Measurements from ENCODE around the gene SREK1.
A peak's percentile ranks its signal among the peaks of the same experiment; 100 is the strongest.

The SREK1 gene

DNA sequence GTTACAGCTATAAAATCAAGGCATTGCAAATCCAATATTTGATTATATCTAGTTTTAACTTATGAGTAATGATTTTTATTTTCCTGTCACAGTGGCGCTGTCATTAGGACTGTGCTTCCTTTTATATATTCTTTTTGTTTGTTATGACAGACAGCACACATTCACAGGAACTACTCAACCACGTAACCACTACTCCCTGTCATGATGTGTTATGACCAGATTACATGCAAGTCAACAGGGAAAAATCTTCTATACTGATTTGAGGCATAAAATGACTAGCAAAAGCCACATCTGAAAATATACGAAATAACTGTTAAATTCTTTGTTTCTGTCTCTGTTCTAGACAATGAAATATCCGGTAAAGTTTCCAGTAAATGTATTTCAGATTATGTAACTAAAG lies 25.4 kb downstream of the SREK1 start:
- peaks cover 77% of the 10 kb centered on the region for H3K36me3 ChIP-seq
- no peak for DNase-seq
- no peak overlapping the region for H3K4me3 ChIP-seq (ENCODE audit: low read depth, low read length)
- no peaks in the 10 kb centered on the region for H3K9me3 ChIP-seq (ENCODE audit: severe bottlenecking)
- no peak overlapping the region for H3K27ac ChIP-seq
- TF ChIP-seq, protein P1, sequence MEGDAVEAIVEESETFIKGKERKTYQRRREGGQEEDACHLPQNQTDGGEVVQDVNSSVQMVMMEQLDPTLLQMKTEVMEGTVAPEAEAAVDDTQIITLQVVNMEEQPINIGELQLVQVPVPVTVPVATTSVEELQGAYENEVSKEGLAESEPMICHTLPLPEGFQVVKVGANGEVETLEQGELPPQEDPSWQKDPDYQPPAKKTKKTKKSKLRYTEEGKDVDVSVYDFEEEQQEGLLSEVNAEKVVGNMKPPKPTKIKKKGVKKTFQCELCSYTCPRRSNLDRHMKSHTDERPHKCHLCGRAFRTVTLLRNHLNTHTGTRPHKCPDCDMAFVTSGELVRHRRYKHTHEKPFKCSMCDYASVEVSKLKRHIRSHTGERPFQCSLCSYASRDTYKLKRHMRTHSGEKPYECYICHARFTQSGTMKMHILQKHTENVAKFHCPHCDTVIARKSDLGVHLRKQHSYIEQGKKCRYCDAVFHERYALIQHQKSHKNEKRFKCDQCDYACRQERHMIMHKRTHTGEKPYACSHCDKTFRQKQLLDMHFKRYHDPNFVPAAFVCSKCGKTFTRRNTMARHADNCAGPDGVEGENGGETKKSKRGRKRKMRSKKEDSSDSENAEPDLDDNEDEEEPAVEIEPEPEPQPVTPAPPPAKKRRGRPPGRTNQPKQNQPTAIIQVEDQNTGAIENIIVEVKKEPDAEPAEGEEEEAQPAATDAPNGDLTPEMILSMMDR (IDR thresholded peaks at IDR 0.05; ENCODE audit: low read depth, low read length): no peak
- H3K27me3 ChIP-seq (ENCODE audit: insufficient read depth, low read depth, severe bottlenecking): no peaks in the 10 kb centered on the region

DNA sequence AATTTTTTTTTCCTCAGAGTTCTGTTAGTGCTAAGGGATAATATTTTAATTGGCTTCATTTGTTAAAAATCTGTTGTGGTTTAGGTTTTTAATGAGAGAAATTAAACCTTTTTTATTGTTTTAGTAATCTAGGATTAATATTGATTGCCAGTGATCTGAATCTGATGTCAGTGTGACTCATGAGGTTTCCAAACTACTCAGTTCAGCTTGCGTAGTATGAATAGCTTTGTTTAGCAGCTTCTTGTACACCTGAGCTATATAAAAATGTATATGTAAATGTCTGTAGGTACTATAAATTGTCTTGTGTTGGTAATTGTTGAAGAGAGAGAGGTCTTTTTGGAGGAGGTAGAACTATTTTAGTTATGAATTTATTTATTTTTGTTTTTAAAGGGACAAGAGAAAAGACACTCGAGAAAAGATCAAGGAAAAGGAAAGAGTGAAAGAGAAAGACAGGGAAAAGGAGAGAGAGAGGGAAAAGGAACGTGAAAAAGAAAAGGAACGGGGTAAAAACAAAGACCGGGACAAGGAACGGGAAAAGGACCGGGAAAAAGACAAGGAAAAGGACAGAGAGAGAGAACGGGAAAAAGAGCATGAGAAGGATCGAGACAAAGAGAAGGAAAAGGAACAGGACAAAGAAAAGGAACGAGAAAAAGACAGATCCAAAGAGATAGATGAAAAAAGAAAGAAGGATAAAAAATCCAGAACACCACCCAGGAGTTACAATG lies 26.3 kb downstream of the SREK1 start:
- Histone ChIP-seq H3K9me3 (ENCODE audit: severe bottlenecking) (no peaks in the 10 kb centered on the region), H3K27me3 (ENCODE audit: insufficient read depth, low read depth, severe bottlenecking) (no peaks in the 10 kb centered on the region), H3K4me3 (ENCODE audit: low read depth, low read length) (no peak overlapping the region), H3K27ac (no peak overlapping the region), H3K36me3 (peaks cover 78% of the 10 kb centered on the region)
- no peak for DNase-seq
- TF ChIP-seq, protein P1 (IDR thresholded peaks at IDR 0.05; ENCODE audit: low read depth, low read length): no peak

DNA sequence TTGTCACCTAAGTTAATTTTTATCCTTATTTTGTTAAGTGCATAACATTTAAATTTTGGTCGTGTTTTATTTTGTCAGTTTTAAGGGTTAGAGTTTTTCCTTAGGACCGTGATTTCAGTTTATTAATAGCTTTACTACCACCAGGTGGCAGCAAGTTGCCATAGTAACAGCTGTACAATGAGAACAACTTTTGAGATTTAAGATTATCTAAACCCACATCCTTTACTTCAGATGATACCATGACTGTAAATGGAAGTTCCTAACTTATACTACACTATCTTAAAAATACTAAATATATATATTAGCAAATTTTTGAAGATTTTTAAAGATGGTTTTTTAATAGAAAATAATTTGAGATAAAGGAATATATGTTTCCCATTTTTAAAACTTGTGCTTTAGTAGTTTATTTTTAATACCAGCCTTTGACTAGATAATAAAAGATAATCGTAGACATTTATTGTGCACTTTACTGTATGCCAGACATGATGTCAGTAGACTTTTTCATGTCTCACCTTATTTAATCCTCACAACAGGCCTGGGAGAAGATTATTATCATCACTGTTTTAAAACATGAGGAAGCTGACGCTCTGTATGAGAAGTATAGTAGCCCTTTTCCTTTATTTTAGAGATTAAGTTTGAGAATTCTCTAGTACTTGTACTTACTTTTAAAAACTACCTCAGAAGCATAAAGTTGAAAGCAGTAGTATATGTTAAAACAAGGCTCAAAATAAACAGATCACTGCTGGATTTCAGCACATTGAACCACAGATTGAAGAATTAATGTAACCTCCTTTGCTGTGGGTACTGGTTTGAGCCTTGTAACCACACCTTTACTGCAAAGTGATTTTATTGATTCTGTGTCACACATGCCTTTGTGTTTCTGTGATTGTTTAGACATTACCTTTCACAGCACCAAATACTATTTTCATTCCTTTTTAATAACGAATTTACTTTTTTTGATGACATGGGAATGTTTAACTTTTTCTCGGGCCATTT lies 27.5 kb downstream of the SREK1 start:
- peak; percentile 18 for DNase-seq
- no peak overlapping the region; the same call in 1 of the 2 replicates for H3K27ac ChIP-seq
- H3K4me3 ChIP-seq (ENCODE audit: low read depth, low read length): no peak overlapping the region
- TF ChIP-seq, protein P1 (IDR thresholded peaks at IDR 0.05; ENCODE audit: low read depth, low read length): peak; percentile 25; the same call in 1 of the 2 replicates
- no peaks in the 10 kb centered on the region for H3K9me3 ChIP-seq (ENCODE audit: severe bottlenecking)
- H3K36me3 ChIP-seq: peaks cover 80% of the 10 kb centered on the region
- H3K27me3 ChIP-seq (ENCODE audit: insufficient read depth, low read depth, severe bottlenecking): no peaks in the 10 kb centered on the region

DNA sequence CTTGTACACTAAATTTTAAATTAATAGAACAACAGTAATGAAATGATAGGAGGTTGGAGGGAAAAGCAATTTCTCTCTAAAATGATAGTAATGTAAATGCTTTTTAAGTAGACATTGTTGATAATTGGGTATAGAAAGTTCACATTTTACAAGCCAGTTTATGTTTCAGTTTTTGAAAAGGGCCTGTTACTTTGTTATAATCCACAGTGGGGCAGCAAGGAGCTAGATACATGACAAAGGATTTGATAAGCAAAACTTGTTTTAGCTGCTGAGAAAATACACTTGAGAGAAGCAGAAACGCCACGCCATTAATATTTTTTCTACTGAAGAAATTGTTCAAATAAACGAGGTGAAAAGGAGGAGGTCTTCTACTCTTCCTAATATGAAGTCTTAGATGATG lies 30.2 kb downstream of the SREK1 start:
- TF ChIP-seq, protein P1 (IDR thresholded peaks at IDR 0.05; ENCODE audit: low read depth, low read length): no peak
- no peak for DNase-seq
- H3K36me3 ChIP-seq: peaks cover 91% of the 10 kb centered on the region
- H3K27me3 ChIP-seq (ENCODE audit: insufficient read depth, low read depth, severe bottlenecking): no peaks in the 10 kb centered on the region
- no peaks in the 10 kb centered on the region for H3K9me3 ChIP-seq (ENCODE audit: severe bottlenecking)
- no peak overlapping the region for H3K4me3 ChIP-seq (ENCODE audit: low read depth, low read length)
- H3K27ac ChIP-seq: no peak overlapping the region

DNA sequence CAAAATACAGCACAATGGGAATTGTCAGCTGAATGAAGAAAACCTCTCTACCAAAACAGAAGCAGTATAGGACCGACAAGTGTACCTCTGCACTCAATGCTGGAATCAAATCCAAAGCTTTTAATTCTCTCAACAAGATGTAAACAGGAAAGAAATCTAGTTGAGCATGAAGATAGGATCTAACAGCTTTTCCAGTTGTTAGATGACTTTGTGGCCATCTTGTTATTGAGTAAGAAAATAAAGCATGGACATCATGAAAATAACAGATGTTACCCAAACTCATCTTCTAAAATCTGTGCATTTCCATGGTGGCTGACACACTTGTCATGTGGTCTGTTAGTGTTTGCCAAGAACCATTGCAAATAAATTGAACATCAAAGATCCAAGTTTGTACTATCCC lies 34.7 kb downstream of the SREK1 start:
- DNase-seq: no peak
- H3K27me3 ChIP-seq (ENCODE audit: insufficient read depth, low read depth, severe bottlenecking): no peaks in the 10 kb centered on the region
- H3K27ac ChIP-seq: no peak overlapping the region
- no peaks in the 10 kb centered on the region for H3K9me3 ChIP-seq (ENCODE audit: severe bottlenecking)
- no peak overlapping the region for H3K4me3 ChIP-seq (ENCODE audit: low read depth, low read length)
- H3K36me3 ChIP-seq: peaks cover 80% of the 10 kb centered on the region
- TF ChIP-seq, protein P1 (IDR thresholded peaks at IDR 0.05; ENCODE audit: low read depth, low read length): no peak
